Caco-2 (cell line): ENCODE measurements around the gene VILL. TPM values are rescaled to one million over a fixed set of nuclear protein-coding genes. Genes with fewer than 3 reads are reported as not detected.
A peak's percentile ranks its signal among the peaks of the same experiment; 100 is the strongest.

Experiments
- BruUV-seq: library from RNA; stranded (reverse); fragments of 400-500 nt; replicated peaks from 2 replicates; lab custom pipeline; 2021; lab: Mats Ljungman, UMichigan
- CTCF ChIA-PET: fragments of 300-600 bp; sonication (Branson Sonifier 250); formaldehyde crosslinking; loops from one replicate; lab custom pipeline; 2022; ENCODE audit warnings: antibody characterized with exemption; lab: Charles Lee
- POLR2A ChIA-PET: fragments of 300-600 bp; sonication (Branson Sonifier 250); formaldehyde crosslinking; loops from one replicate; lab custom pipeline; 2022; ENCODE audit warnings: antibody characterized with exemption; lab: Charles Lee
- DNase-seq, 2 experiments: peaks; one replicate each; pipeline versions ENCODE4 v3.0.0 to v3.0.0-alpha.2; 2020 to 2022
- H3K27me3 ChIP-seq: replicated peaks from 2 replicates; pipeline ENCODE4 v1.6.0; 2011; ENCODE audit warnings: low read length; ENCODE audit not compliant: control insufficient read depth, insufficient read depth
- H3K36me3 ChIP-seq: 2 replicates; pipeline ENCODE4 v1.5.1; 2011; ENCODE audit warnings: low read length; ENCODE audit not compliant: control insufficient read depth, insufficient read depth
- H3K4me1 ChIP-seq: fragments of 250-450 bp; sonication (Bioruptor Pico); 2 replicates; pipeline ENCODE4 v1.5.1; 2020; ENCODE audit warnings: mild to moderate bottlenecking
- H3K4me3 ChIP-seq: 2 replicates; pipeline ENCODE4 v1.5.1; 2011; ENCODE audit warnings: low read depth, mild to moderate bottlenecking, control low read depth, low read length
- H3K9me3 ChIP-seq: fragments of 250-450 bp; sonication (Bioruptor Pico); 2 replicates; pipeline ENCODE4 v1.5.1; 2020; ENCODE audit warnings: mild to moderate bottlenecking, moderate library complexity
- H3K27ac Mint-ChIP-seq: one replicate; pipeline ENCODE4 v1.8.0; 2022; ENCODE audit warnings: mixed read lengths; ENCODE audit not compliant: unreplicated experiment
- H3K27me3 Mint-ChIP-seq: one replicate; pipeline ENCODE4 v1.8.0; 2022; ENCODE audit warnings: mixed read lengths; ENCODE audit not compliant: insufficient read depth, unreplicated experiment
- H3K36me3 Mint-ChIP-seq: one replicate; pipeline ENCODE4 v1.8.0; 2022; ENCODE audit warnings: mild to moderate bottlenecking, mixed read lengths; ENCODE audit not compliant: insufficient read depth, unreplicated experiment
- H3K4me1 Mint-ChIP-seq: one replicate; pipeline ENCODE4 v1.8.0; 2022; ENCODE audit warnings: low read depth, mixed read lengths; ENCODE audit not compliant: unreplicated experiment
- H3K4me3 Mint-ChIP-seq: one replicate; pipeline ENCODE4 v1.8.0; 2022; ENCODE audit warnings: mild to moderate bottlenecking, moderate library complexity, mixed read lengths; ENCODE audit not compliant: unreplicated experiment
- H3K9me3 Mint-ChIP-seq: one replicate; pipeline ENCODE4 v1.8.0; 2022; ENCODE audit warnings: mixed read lengths; ENCODE audit not compliant: unreplicated experiment
- intact Hi-C: fragments of 100-400 bp; cut with micrococcal nuclease; formaldehyde crosslinking; loops from one replicate; pipeline ENCODE4 v1.10.0; 2022; ENCODE audit not compliant: unreplicated experiment
- microRNA-seq: library from miRNA; unstranded; fragments of <30 nt; microRNA quantifications from one replicate; pipeline ENCODE4 v1.2.0, GENCODE V29; 2022
- total RNA-seq: library from RNA; stranded (reverse); gene quantifications from 2 replicates; pipeline ENCODE4 v1.2.3, GENCODE V29; 2022
- TF ChIP-seq, protein P1 (sequence below), 2 experiments: fragments of 200-600 bp in 1 of 2; IDR thresholded peaks; 1 replicate in 1 of 2; 2 replicates in 1 of 2; pipeline versions ENCODE4 v1.5.1 to v1.8.0; 2011 to 2022; ENCODE audit warnings: antibody characterized with exemption in 1 of 2, control low read depth in 1 of 2, inconsistent platforms in 1 of 2, low read depth in 1 of 2, low read length in 1 of 2, mild to moderate bottlenecking in 1 of 2, moderate library complexity in 1 of 2; ENCODE audit not compliant: insufficient read depth in 1 of 2, severe bottlenecking in 1 of 2, unreplicated experiment in 1 of 2

VILL gene
- total RNA-seq, 1 experiment from 2014 or later: 11.7 TPM

DNA sequence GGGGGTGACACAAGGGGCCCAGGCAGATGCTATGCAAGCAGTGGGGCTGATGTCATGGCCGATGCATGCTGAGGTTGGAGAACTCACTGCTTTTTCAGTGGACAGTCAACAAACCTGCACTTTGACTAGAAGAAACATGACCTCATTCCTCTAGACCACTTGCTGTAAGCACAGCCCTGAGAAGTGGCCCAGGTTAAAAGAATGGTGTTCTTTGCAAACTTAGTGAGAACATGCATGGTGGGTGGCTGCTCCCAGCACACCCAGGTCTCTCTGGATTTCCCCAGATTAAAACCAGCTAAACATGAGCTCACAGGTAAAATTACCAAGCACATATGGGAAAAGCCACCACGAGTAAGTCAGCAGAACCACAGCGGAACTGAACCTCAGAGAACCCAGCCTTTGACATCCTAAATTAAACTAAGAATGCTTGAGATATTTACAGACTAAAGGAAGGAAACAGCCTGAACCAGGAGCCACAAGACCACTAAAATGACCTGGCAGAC, 64.0 kb downstream of the VILL start:
- ChIA-PET POLR2A (no interaction called here), CTCF (no interaction called here)
- intact Hi-C loops: no loop called here
- H3K27me3 ChIP-seq: no peaks in the 10 kb centered on the region
- Mint-ChIP-seq H3K27me3 (peaks cover 2% of the 10 kb centered on the region), H3K27ac (no peak overlapping the region), H3K36me3 (no peaks in the 10 kb centered on the region), H3K4me3 (no peak overlapping the region), H3K4me1 (no peaks in the 10 kb centered on the region), H3K9me3 (no peaks in the 10 kb centered on the region)
- H3K4me3 ChIP-seq: no peak overlapping the region
- no TSS peak for BruUV-seq
- H3K9me3 ChIP-seq: no peaks in the 10 kb centered on the region
- no peaks in the 10 kb centered on the region for H3K4me1 ChIP-seq
- DNase-seq: no peak
- no peaks in the 10 kb centered on the region for H3K36me3 ChIP-seq
- TF ChIP-seq, protein P1, sequence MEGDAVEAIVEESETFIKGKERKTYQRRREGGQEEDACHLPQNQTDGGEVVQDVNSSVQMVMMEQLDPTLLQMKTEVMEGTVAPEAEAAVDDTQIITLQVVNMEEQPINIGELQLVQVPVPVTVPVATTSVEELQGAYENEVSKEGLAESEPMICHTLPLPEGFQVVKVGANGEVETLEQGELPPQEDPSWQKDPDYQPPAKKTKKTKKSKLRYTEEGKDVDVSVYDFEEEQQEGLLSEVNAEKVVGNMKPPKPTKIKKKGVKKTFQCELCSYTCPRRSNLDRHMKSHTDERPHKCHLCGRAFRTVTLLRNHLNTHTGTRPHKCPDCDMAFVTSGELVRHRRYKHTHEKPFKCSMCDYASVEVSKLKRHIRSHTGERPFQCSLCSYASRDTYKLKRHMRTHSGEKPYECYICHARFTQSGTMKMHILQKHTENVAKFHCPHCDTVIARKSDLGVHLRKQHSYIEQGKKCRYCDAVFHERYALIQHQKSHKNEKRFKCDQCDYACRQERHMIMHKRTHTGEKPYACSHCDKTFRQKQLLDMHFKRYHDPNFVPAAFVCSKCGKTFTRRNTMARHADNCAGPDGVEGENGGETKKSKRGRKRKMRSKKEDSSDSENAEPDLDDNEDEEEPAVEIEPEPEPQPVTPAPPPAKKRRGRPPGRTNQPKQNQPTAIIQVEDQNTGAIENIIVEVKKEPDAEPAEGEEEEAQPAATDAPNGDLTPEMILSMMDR (IDR thresholded peaks at IDR 0.05; ENCODE audit: insufficient read depth in 1 of 2, low read depth in 1 of 2, low read length in 1 of 2, severe bottlenecking in 1 of 2, unreplicated experiment in 1 of 2): no peak

Small RNA genes lying within 50 kb of the gene (microRNA-seq; reads per million reads assigned to microRNA genes)
- gene MIR26A1: 7.4 reads per million, percentile 42 among the genes with 10 or more reads in this experiment

Other genes starting within 250 kb of the VILL start
- 56.5 and 60.9 TPM in 2 replicates for gene CTDSPL, start 128.9 kb upstream of the VILL start, total RNA-seq
- gene PLCD1, start 38.9 kb downstream of the VILL start, total RNA-seq: 7.9 and 9.7 TPM in 2 replicates
- 0.11 and 0.35 TPM in 2 replicates for gene DLEC1, start 48.4 kb downstream of the VILL start, total RNA-seq
- gene ACAA1, start 146.3 kb downstream of the VILL start, total RNA-seq: 127 and 139 TPM in 2 replicates
- gene MYD88, start 147.9 kb downstream of the VILL start, total RNA-seq: 21.2 and 22.3 TPM in 2 replicates
- gene OXSR1, start 174.8 kb downstream of the VILL start, total RNA-seq: 39.2 and 39.3 TPM in 2 replicates